ENCODE data around the gene KCNA5.

Gene KCNA5

GRCh38 chr12:5068619-5069018 is 24.9 kb downstream of the KCNA5 start:
- no peak for DNase-seq

GRCh38 chr12:5070090-5070489 is 26.4 kb downstream of the KCNA5 start:
- DNase-seq: no peak

GRCh38 chr12:5071496-5071895 is 27.8 kb downstream of the KCNA5 start:
- no peak for DNase-seq

GRCh38 chr12:5072311-5072710 is 28.6 kb downstream of the KCNA5 start:
- no peak for DNase-seq

- DNase-seq: no peak
Observed at GRCh38 chr12:5073054-5073453, 29.4 kb downstream of the KCNA5 start.

- DNase-seq: no peak
Observed at GRCh38 chr12:5073853-5074252, 30.2 kb downstream of the KCNA5 start.

- DNase-seq: no peak
Observed at GRCh38 chr12:5076761-5077160, 33.1 kb downstream of the KCNA5 start.

GRCh38 chr12:5078423-5078822 is 34.7 kb downstream of the KCNA5 start:
- DNase-seq: no peak

- DNase-seq: no peak
Observed at GRCh38 chr12:5081016-5081415, 37.3 kb downstream of the KCNA5 start.

GRCh38 chr12:5083955-5084849 is 40.5 kb downstream of the KCNA5 start:
- peak; percentile 23 for DNase-seq

GRCh38 chr12:5085896-5086295 is 42.2 kb downstream of the KCNA5 start:
- DNase-seq: no peak

- no peak for DNase-seq
Observed at GRCh38 chr12:5087831-5088554, 44.3 kb downstream of the KCNA5 start.

GRCh38 chr12:5088586-5089264 is 45.0 kb downstream of the KCNA5 start:
- no peak for DNase-seq

- DNase-seq: no peak
Observed at GRCh38 chr12:5094551-5094950, 50.9 kb downstream of the KCNA5 start.

GRCh38 chr12:5094986-5095385 is 51.3 kb downstream of the KCNA5 start:
- DNase-seq: no peak
